ENCODE data around the gene LYPD3. TPM values are rescaled to one million over a fixed set of nuclear protein-coding genes. Genes with fewer than 3 reads are reported as not detected.
A peak's percentile ranks its signal among the peaks of the same experiment; 100 is the strongest.

LYPD3 gene
- total RNA-seq, 1 donor from 2014 or later = not detected

DNA sequence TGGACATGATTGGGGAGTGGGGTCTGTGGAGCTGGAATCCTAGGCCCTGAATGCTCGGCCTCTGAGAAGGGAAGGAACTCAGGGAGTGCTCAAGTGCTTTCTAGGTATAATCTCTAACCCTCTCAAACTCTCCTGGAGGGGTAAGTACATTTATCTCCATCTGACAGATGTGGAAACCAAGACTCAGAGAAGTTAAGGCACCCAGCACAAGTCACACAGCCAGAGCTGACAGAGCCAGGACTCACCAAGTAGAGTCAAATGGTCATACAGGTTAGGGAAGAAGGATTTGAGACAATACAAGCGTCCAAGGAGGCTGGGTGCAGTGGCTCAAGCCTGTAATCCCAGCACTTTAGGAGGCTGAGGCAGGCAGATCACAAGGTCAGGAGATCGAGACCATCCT, 12.9 kb upstream of the LYPD3 start:
- no peak for ATAC-seq (ENCODE audit: low read depth)
- intact Hi-C loops (cut with micrococcal nuclease) = no loop called here
- DNase-seq = no peak
- Mint-ChIP-seq H3K27me3 (no peaks in the 10 kb centered on the region), H3K4me1 (peaks cover 14% of the 10 kb centered on the region), H3K4me3 (no peak overlapping the region), H3K9me3 (no peaks in the 10 kb centered on the region), H3K36me3 (ENCODE audit: low read depth) (peaks cover 21% of the 10 kb centered on the region), H3K27ac (no peak overlapping the region)
- ChIA-PET CTCF (no interaction called here), POLR2A (no interaction called here)
- TF ChIP-seq, protein P1, sequence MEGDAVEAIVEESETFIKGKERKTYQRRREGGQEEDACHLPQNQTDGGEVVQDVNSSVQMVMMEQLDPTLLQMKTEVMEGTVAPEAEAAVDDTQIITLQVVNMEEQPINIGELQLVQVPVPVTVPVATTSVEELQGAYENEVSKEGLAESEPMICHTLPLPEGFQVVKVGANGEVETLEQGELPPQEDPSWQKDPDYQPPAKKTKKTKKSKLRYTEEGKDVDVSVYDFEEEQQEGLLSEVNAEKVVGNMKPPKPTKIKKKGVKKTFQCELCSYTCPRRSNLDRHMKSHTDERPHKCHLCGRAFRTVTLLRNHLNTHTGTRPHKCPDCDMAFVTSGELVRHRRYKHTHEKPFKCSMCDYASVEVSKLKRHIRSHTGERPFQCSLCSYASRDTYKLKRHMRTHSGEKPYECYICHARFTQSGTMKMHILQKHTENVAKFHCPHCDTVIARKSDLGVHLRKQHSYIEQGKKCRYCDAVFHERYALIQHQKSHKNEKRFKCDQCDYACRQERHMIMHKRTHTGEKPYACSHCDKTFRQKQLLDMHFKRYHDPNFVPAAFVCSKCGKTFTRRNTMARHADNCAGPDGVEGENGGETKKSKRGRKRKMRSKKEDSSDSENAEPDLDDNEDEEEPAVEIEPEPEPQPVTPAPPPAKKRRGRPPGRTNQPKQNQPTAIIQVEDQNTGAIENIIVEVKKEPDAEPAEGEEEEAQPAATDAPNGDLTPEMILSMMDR (IDR thresholded peaks at IDR 0.05) = no peak

DNA sequence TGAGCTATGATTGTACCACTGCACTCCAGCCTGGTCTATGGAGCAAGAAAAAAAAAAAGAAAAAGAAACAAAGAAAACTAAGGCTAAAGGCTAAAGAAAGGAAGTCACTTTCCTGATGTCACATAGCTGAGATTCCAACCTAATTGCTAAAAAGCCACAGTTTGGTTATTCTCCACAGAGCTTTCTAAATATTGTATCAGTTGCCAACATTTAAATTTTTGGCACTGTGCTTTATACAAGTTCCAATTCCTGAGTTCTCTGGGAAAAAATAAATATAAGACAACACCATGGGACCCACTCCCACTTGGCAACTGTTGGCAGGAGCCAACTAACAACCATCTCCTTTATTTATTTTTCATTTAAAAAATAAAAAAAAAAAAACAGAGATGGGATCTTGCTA, 11.2 kb upstream of the LYPD3 start:
- no peak for ATAC-seq (ENCODE audit: low read depth)
- CTCF ChIA-PET = no interaction called here
- Mint-ChIP-seq H3K27ac (no peak overlapping the region), H3K4me1 (peaks cover 14% of the 10 kb centered on the region), H3K27me3 (no peaks in the 10 kb centered on the region), H3K36me3 (ENCODE audit: low read depth) (peaks cover 17% of the 10 kb centered on the region), H3K4me3 (no peak overlapping the region), H3K9me3 (no peaks in the 10 kb centered on the region)
- TF ChIP-seq, protein P1 (IDR thresholded peaks at IDR 0.05) = no peak
- DNase-seq = no peak
- POLR2A ChIA-PET = interaction anchor here (0.7 to 1.6 kb wide), 2 partner anchors 28 to 1562 kb away, joined by 3 to 7 read pairs; partner anchors contain the start of gene PHLDB3
- intact Hi-C loops (cut with micrococcal nuclease) = no loop called here

DNA sequence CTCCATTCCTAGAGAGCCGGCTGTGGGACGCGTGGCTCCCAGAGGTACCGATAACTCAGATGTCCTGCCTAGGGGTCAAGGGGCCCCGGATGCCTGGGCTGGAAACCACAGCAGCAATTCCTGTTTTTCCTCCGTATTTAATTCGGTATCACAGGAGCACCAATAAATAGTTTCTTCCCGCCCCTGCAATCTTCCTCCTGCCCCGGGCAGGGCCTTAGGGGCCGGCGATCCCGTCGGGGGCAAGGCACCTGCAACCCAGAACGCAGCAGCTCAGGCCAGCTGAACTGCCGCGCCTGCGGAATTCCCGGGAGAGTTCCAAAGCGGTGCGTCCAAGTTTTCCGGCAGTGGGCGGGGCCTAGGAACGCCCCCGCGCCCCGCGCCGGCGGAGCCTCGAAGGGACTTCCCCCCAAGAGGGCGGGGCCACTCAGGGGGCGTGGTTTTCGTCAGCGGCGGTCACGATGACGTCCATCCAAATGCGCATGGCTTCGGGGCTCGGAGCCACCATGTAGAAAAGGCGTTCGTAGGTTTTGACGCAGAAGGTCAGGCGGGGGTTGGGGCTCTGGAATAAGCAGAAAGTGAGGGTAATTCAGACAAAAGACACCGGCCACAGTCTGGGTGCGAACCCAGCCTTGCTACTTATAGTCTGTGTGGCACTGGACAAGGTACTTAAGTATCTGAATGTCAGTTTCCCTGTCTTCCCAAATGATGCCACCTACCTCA, 9.7 kb upstream of the LYPD3 start:
- peak; percentile 93 for DNase-seq
- TF ChIP-seq, protein P1 (IDR thresholded peaks at IDR 0.05) = no peak
- CTCF ChIA-PET = no interaction called here
- peak; percentile 98 for ATAC-seq (ENCODE audit: low read depth)
- intact Hi-C loops (cut with micrococcal nuclease) = loop anchor here (1.0 kb wide), 2 partner anchors 12 to 29 kb away; partner anchors contain the start of gene PHLDB3
- Mint-ChIP-seq H3K9me3 (no peaks in the 10 kb centered on the region), H3K4me3 (peak overlapping the region; percentile 83), H3K36me3 (ENCODE audit: low read depth) (peaks cover 11% of the 10 kb centered on the region), H3K27me3 (no peaks in the 10 kb centered on the region), H3K4me1 (peaks cover 14% of the 10 kb centered on the region), H3K27ac (peak overlapping the region; percentile 77)
- POLR2A ChIA-PET = interaction anchor here (1.6 to 3.2 kb wide), 2 partner anchors 11 to 29 kb away, joined by 7 to 23 read pairs; partner anchors contain the start of gene PHLDB3

DNA sequence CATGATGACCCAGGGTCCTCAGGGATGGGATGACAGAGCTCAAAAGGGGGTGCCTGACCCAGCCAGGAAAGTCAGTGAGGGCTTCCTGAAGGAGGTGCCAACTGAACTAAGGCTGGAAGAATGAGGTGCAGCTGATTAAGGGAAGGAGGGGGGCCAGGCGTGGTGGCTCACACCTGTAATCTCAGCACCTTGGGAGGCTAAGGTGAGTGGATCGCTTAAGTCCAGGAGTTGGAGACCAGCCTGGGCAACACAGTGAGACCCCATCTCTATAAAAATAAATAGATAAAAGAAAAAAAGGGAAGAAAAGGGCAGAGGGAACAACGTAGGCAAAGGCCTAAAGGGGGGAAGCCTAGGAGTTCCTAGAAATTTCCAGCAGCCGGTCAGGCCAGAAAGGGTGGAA, 9.1 kb upstream of the LYPD3 start:
- Mint-ChIP-seq H3K36me3 (ENCODE audit: low read depth) (peaks cover 11% of the 10 kb centered on the region), H3K27me3 (no peaks in the 10 kb centered on the region), H3K4me3 (peak overlapping the region; percentile 83), H3K9me3 (no peaks in the 10 kb centered on the region), H3K27ac (no peak overlapping the region), H3K4me1 (peaks cover 14% of the 10 kb centered on the region)
- POLR2A ChIA-PET = interaction anchor here (0.6 to 3.2 kb wide), 2 partner anchors 11 to 55 kb away, joined by 3 to 23 read pairs; no protein-coding TSS in a partner anchor
- CTCF ChIA-PET = interaction anchor here (0.7 kb wide), 1 partner anchor 45 kb away, joined by 3 read pairs; no protein-coding TSS in a partner anchor
- DNase-seq (no peak), ATAC-seq (ENCODE audit: low read depth) (no peak)
- TF ChIP-seq, protein P1 (IDR thresholded peaks at IDR 0.05) = no peak
- intact Hi-C loops (cut with micrococcal nuclease) = no loop called here

DNA sequence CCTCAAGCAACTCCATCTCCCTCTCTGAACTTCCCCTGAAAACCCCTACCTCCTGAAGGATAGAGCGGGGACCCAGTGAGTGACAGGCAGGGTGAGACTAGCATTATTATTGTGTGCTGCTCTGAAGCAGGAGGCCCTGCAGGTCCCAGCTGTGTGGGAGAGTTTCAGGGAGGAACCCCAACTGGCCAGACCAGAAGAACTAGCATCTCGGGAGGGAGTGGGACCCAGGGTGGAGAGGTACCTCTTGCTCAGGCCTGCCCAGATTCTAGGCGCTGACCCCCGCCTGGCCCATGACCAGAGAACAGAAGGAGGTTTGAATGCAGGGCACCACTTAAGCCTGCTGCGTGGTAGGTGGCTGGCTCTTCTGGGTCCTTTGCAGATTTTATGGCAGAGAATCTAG, 5.7 kb upstream of the LYPD3 start:
- H3K4me1 Mint-ChIP-seq = peaks cover 14% of the 10 kb centered on the region

More for the DNA sequence above, 5.7 kb upstream of the LYPD3 start:
- ATAC-seq (ENCODE audit: low read depth) (no peak), DNase-seq (no peak)
- Mint-ChIP-seq H3K27me3 (no peaks in the 10 kb centered on the region), H3K9me3 (no peaks in the 10 kb centered on the region), H3K4me3 (no peak overlapping the region), H3K36me3 (ENCODE audit: low read depth) (peaks cover 2% of the 10 kb centered on the region), H3K27ac (no peak overlapping the region)
- intact Hi-C loops (cut with micrococcal nuclease) = no loop called here
- TF ChIP-seq, protein P1 (IDR thresholded peaks at IDR 0.05) = no peak
- ChIA-PET CTCF (no interaction called here), POLR2A (no interaction called here)
